Ovary (tissue), 3 donors: Measurements from ENCODE around the gene JSRP1.

Experiments
- EP300 ChIP-seq: sonication (generic); formaldehyde crosslinking; IDR thresholded peaks from one replicate; pipeline ENCODE4 v1.6.1; 2017; ENCODE audit warnings: antibody characterized with exemption
- TF ChIP-seq, protein P1 (sequence below), 3 donors: fragments of 450-650 bp in 2 of 3; fragments of 200-600 bp in 1 of 3; IDR thresholded peaks; one replicate each; pipeline versions ENCODE4 v1.5.1 to v1.8.0; 2016 to 2022; ENCODE audit warnings: antibody characterized with exemption in 3 of 3, mild to moderate bottlenecking in 1 of 3
- donor health status: DM: no; HTN: no; CAD: no.

DNA sequence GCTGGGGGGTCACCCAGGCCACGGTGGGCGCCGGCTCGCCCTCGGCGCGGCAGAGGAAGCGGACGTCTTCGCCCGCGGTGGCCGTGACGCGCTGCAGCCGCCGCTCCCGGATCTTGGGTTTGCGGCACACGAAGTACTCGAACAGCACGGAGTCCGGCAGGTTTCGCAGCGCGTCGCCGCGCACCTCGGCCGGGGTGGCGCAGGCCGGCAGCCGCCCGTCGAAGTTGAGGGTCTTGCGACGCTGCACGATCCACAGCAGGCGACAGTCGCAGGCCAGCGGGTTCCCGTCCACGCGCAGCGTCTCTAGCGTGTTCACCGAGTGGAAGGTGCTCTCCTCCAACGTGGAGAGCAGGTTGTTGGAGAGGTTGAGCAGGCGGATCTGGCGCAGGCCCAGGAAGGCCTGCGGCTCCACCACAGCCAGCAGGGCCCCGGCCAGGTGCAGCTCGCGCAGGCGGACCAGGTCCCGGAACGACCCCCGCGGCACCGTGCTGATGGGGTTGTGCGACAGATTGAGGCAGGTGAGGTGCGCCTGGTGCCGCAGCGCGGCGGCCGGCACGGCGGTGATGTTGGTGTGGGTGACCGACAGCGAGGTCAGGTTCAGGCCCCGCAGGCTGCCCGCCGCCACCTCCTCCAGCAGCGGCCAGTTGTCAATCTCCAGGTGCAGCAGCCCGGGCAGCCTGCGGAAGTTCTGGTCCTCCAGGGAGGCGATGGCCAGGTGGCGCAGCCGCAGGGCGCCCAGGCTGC is 34.4 kb upstream of the JSRP1 start:
- TF ChIP-seq, protein P1, sequence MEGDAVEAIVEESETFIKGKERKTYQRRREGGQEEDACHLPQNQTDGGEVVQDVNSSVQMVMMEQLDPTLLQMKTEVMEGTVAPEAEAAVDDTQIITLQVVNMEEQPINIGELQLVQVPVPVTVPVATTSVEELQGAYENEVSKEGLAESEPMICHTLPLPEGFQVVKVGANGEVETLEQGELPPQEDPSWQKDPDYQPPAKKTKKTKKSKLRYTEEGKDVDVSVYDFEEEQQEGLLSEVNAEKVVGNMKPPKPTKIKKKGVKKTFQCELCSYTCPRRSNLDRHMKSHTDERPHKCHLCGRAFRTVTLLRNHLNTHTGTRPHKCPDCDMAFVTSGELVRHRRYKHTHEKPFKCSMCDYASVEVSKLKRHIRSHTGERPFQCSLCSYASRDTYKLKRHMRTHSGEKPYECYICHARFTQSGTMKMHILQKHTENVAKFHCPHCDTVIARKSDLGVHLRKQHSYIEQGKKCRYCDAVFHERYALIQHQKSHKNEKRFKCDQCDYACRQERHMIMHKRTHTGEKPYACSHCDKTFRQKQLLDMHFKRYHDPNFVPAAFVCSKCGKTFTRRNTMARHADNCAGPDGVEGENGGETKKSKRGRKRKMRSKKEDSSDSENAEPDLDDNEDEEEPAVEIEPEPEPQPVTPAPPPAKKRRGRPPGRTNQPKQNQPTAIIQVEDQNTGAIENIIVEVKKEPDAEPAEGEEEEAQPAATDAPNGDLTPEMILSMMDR (IDR thresholded peaks at IDR 0.05) = no peak
- TF ChIP-seq EP300 = no peak
